Thyroid gland (tissue), 4 donors: ENCODE results near the gene ITPR2. TPM values are rescaled to one million over a fixed set of nuclear protein-coding genes. Genes with fewer than 3 reads are reported as not detected.

ENCODE experiments used
- DNase-seq, 2 donors: peaks; one replicate each; pipeline ENCODE4 v3.0.0-alpha.2; 2019
- H3K27ac ChIP-seq, 3 donors: fragments of 200-600 bp; sonication (generic); 1 replicate in 2 of 3; 2 replicates in 1 of 3; pipeline ENCODE4 v1.5.1; 2016 to 2019; ENCODE audit warnings: mild to moderate bottlenecking in 1 of 3, moderate library complexity in 1 of 3
- H3K27me3 ChIP-seq: fragments of 200-600 bp; sonication (generic); one replicate; pipeline ENCODE4 v1.5.1; 2019
- H3K36me3 ChIP-seq, 2 donors: fragments of 200-600 bp; sonication (generic); one replicate each; pipeline ENCODE4 v1.5.1; 2016 to 2019
- H3K4me1 ChIP-seq, 2 donors: fragments of 200-600 bp; sonication (generic); one replicate each; pipeline ENCODE4 v1.5.1; 2017 to 2019
- H3K4me3 ChIP-seq, 3 donors: fragments of 200-600 bp; sonication (generic); replicated peaks in 1 of 3; 1 replicate in 2 of 3; 2 replicates in 1 of 3; pipeline ENCODE4 v1.5.1; 2016; ENCODE audit warnings: mild to moderate bottlenecking in 1 of 3
- H3K9me3 ChIP-seq: fragments of 200-600 bp; sonication (generic); one replicate; pipeline ENCODE4 v1.5.1; 2017
- CTCF ChIP-seq, 6 experiments: fragments of 200-600 bp in 3 of 6; fragments of 450-650 bp in 3 of 6; sonication (generic) in 3 of 6; IDR thresholded peaks; one replicate each; pipeline ENCODE4 v1.5.1; 2016 to 2019; ENCODE audit warnings: antibody characterized with exemption in 6 of 6, mild to moderate bottlenecking in 2 of 6, inconsistent platforms in 1 of 6, moderate library complexity in 1 of 6
- POLR2A ChIP-seq, 2 donors: fragments of 450-650 bp; IDR thresholded peaks; one replicate each; pipeline ENCODE4 v1.6.1; 2017; ENCODE audit warnings: antibody characterized with exemption in 2 of 2, mild to moderate bottlenecking in 2 of 2, moderate library complexity in 1 of 2
- WGBS, 2 donors: methylation state at CpG; one replicate each; pipeline ENCODE4 v1.1.5; 2017; 5-methylcytosine and 5-hydroxymethylcytosine counted together
- intact Hi-C: fragments of 100-400 bp; cut with DNase I; formaldehyde crosslinking; loops from one replicate; pipeline ENCODE4 v1.15.1; 2023
- total RNA-seq, 4 donors: library from RNA; depleted of rRNA; stranded (reverse); fragments of >200 nt; gene quantifications; one replicate each; pipeline ENCODE4 v1.2.3, GENCODE V29; 2016

The ITPR2 gene
- total RNA-seq, 4 donors from 2014 or later, result 24.4 to 39.7 (median 33.7) TPM

GRCh38 chr12:26801486-26801885, 31.5 kb downstream of the ITPR2 start:
- no peaks in the 10 kb centered on the region for H3K36me3 ChIP-seq
- H3K4me1 ChIP-seq, result peaks cover 12 to 13% of the 10 kb centered on the region in 2 donors
- H3K9me3 ChIP-seq, result no peaks in the 10 kb centered on the region
- no peak overlapping the region for H3K4me3 ChIP-seq
- 95 to 100% methylated on average over 1 of the region's 1 CpG for WGBS, 2 donors
- intact Hi-C loops, result no loop called here
- no peaks in the 10 kb centered on the region for H3K27me3 ChIP-seq
- TF ChIP-seq POLR2A (IDR thresholded peaks at IDR 0.05) (no peak), CTCF (IDR thresholded peaks at IDR 0.05) (no peak)
- no peak for DNase-seq
- H3K27ac ChIP-seq, result no peak overlapping the region

GRCh38 chr12:26800858-26801257, 32.1 kb downstream of the ITPR2 start:
- peaks cover 12 to 13% of the 10 kb centered on the region in 2 donors for H3K4me1 ChIP-seq
- intact Hi-C loops, result no loop called here

GRCh38 chr12:26800347-26800746, 32.6 kb downstream of the ITPR2 start:
- DNase-seq, result no peak
- intact Hi-C loops, result no loop called here
- Histone ChIP-seq H3K9me3 (no peaks in the 10 kb centered on the region), H3K4me3 (no peak overlapping the region), H3K27me3 (no peaks in the 10 kb centered on the region), H3K27ac (no peak overlapping the region), H3K36me3 (no peaks in the 10 kb centered on the region), H3K4me1 (peaks cover 12 to 13% of the 10 kb centered on the region in 2 donors)
- TF ChIP-seq CTCF (IDR thresholded peaks at IDR 0.05), result no peak
- TF ChIP-seq POLR2A (IDR thresholded peaks at IDR 0.05), result no peak

More at GRCh38 chr12:26800858-26801257, 32.1 kb downstream of the ITPR2 start:
- WGBS, 2 donors, result 93% methylated on average over 7 of the region's 7 CpGs
- DNase-seq, result no peak
- Histone ChIP-seq H3K27me3 (no peaks in the 10 kb centered on the region), H3K4me3 (no peak overlapping the region), H3K27ac (no peak overlapping the region), H3K9me3 (no peaks in the 10 kb centered on the region), H3K36me3 (no peaks in the 10 kb centered on the region)
- TF ChIP-seq POLR2A (IDR thresholded peaks at IDR 0.05), result no peak
- no peak for TF ChIP-seq CTCF (IDR thresholded peaks at IDR 0.05)

GRCh38 chr12:26799741-26800140, 33.3 kb downstream of the ITPR2 start:
- Histone ChIP-seq H3K27me3 (no peaks in the 10 kb centered on the region), H3K36me3 (no peaks in the 10 kb centered on the region), H3K4me1 (peaks cover 12 to 13% of the 10 kb centered on the region in 2 donors), H3K27ac (no peak overlapping the region), H3K9me3 (no peaks in the 10 kb centered on the region), H3K4me3 (no peak overlapping the region)
- TF ChIP-seq CTCF (IDR thresholded peaks at IDR 0.05) (no peak), POLR2A (IDR thresholded peaks at IDR 0.05) (no peak)
- no peak for DNase-seq
- intact Hi-C loops, result no loop called here

GRCh38 chr12:26798640-26799039, 34.4 kb downstream of the ITPR2 start:
- no peaks in the 10 kb centered on the region for H3K9me3 ChIP-seq
- TF ChIP-seq POLR2A (IDR thresholded peaks at IDR 0.05) (no peak), CTCF (IDR thresholded peaks at IDR 0.05) (no peak)
- DNase-seq, result no peak
- intact Hi-C loops, result no loop called here
- no peaks in the 10 kb centered on the region for H3K27me3 ChIP-seq
- peaks cover 12 to 13% of the 10 kb centered on the region in 2 donors for H3K4me1 ChIP-seq
- H3K4me3 ChIP-seq, result no peak overlapping the region
- H3K27ac ChIP-seq, result no peak overlapping the region
- H3K36me3 ChIP-seq, result no peaks in the 10 kb centered on the region
